ENCODE data around the gene SYMPK.

- TF ChIP-seq CTCF (IDR thresholded peaks at IDR 0.05) (no peak), EP300 (IDR thresholded peaks at IDR 0.05) (no peak), POLR2A (IDR thresholded peaks at IDR 0.05) (no peak)
Observed at GRCh38 chr19:45826934-45827333, 36.0 kb downstream of the SYMPK start.
